SKM-1 treated with dmso at 0.1 percent for 144 hours (cell line): ENCODE results near the gene BTN3A1.
A peak's percentile ranks its signal among the peaks of the same experiment; 100 is the strongest.
"Not testable (repeated sequence)": the region's sequence is repeated elsewhere in the genome, so short reads cannot be mapped to it uniquely, and the experiment has no call there.

ENCODE experiments used
- DNase-seq: peaks from one replicate; lab custom pipeline; 2025; ENCODE audit not compliant: unreplicated experiment; lab: John Stamatoyannopoulos, UW

Gene BTN3A1

DNA sequence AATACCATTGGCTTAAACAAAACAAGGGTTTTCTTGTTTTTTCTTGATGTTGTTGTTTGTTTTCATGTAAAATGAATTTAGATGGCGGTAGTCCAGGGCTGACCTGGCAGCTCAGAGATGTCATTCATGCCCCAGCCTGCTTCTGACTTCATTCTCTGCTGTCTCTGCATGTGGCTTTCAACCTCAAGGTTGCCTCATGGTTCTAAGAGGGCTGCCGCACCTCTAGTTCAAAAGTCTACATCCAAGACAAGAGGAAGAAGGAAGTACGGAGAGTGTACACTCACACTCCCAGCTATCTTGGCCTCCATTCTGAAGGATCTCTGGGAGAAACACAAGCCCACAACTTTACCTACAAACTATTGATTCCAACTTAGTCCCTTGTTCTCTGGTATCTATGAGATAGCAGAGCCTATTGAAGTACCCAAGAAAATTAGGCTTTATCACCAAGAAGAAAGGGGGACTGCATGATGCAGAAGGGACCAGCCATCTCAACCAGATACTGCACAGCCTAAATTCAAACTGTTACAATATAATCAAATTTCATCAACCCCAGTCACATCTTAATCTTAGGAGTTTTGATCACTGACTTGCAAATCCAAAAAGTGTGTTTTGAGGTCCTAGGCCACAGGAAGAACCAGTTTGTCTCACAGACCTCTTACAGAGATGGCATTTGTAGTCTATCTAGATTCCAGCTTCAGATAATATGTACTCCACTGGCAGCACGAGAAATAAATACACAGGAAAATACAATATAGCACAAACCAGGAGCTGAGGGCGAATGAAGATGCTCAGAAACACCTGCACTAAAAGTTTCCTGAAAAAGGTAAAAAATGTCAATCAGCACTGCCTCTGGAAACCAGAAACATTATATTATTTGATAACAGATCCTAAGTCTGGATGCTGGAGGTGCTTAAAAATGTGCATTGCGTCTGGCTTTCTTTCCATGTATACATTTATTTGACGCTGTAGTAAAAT, 37.4 kb downstream of the BTN3A1 start:
- DNase-seq = peak; percentile 21

DNA sequence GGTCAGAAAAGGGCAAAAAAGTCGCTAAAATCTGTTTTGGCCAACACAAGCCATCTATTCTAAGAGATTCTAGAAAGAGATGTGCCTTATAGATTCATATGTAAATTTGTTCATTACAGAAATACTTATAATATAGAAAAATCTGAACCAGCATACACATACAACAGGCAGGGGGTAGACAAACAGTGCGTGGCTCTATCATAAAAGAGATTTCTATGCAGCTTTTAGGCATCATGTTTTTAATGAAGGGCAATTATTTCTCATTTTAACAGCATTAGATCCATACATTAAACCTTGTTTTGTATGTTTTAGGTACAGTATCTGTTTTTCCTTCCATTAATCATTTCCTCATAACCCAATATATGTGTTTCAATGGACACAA, 38.9 kb downstream of the BTN3A1 start:
- DNase-seq = no peak

DNA sequence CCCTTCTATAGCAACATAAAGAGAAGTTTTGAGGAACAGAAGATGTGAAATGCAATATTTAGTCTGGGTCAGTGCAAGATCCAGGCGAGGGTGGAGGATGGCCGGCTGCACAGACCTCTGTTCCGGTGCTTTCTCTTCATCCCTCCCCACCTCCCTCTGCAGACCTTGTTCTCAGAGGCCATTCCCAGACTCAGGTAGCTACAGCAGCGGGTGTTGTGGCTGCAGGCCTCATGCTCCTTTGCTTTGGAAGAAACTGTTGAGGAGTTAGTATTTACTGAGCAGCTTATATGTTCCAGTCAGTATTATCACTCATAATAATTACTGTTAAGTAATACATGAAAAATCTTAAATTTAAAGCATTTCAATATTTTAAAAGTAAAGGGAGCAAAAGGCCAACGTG, 39.9 kb downstream of the BTN3A1 start:
- no peak for DNase-seq

DNA sequence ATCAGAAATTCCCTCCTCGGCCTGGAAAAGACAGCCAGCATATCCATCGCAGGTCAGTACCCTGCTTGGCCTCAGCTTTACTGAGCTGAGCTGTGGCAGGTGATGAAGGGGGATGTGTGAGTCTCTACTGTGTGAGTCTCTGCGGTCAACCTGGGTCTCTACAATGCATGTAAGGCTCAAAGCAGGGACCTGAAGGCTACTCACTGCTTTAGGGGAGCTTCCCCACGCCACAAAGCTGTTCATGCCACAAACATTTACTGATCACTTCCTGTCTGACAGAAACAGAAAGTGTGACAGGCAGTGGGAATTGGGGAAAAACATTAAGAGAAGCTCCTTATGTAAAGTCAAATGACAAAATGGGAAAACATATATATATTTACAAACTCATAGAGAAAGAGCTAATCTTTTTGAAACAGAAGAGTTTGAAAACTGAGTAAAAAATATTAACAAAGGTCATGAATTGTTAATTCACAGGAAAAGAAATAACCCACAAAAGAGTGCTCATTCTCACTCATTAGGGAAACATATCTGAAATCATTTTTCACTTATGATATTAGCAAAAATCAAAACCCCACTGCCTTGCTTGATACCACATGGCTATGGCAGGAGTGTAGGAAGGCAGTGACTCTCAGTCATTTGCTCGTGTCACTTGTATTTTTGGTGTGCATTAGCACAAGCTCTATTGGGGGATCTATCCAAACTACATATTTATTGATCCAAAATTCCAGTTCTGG, 44.0 kb downstream of the BTN3A1 start:
- no peak for DNase-seq

DNA sequence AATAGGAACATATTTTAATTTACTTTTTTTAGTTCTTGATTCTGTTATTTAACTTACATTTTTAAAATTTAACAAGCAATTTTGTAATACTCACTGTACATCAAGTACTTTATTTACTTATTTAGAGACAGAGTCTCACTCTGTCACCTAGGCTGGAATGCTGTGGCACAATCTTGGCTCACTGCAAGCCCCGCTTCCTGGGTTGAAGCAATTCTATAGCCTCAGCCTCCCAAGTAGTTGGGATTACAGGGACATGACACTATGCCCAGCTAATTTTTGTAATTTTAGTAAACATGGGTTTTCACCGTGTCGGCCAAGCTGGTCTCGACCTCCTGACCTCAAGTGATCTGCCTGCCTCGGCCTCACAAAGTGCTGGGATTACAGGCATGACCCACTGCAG, 45.2 kb downstream of the BTN3A1 start:
- no peak for DNase-seq

DNA sequence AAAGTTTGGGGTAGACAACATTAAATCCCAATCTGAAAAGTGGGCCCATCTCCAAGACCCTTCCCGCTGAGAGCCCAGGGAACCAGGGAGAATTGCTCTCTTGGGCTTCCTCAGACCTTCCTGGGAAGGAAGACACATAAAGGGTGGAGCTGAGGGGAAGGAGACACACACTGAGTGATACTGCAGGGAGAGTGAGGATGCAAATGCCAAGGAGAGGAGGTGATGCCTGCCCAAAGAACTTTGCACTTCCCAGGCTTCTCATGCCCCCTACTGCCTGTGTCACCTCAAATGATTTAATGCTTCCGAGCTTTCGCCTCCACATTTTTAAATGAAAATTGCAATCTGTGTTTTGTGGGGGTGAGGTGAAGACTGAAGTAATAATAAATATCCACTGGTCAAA, 48.2 kb downstream of the BTN3A1 start:
- DNase-seq = no peak

DNA sequence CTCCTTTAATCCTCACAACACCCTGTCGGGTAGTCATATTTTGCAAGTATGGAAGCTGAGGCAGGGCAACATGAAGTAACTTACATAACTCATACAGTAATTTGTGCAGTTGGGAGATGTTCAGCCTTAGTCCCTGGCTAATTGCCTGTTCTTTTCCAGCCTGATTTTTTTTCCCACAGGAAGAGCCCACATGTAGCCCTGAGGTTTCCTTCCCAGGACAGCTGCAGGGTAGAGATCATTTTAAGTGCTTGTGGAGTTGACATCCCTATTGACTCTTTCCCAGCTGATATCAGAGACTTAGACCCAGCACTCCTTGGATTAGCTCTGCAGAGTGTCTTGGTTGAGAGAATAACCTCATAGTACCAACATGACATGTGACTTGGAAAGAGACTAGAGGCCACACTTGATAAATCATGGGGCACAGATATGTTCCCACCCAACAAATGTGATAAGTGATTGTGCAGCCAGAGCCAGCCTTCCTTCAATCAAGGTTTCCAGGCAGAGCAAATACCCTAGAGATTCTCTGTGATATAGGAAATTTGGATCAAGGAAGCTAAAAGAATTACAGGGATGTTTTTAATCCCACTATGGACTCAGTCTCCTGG, 50.7 kb downstream of the BTN3A1 start:
- DNase-seq = no peak

DNA sequence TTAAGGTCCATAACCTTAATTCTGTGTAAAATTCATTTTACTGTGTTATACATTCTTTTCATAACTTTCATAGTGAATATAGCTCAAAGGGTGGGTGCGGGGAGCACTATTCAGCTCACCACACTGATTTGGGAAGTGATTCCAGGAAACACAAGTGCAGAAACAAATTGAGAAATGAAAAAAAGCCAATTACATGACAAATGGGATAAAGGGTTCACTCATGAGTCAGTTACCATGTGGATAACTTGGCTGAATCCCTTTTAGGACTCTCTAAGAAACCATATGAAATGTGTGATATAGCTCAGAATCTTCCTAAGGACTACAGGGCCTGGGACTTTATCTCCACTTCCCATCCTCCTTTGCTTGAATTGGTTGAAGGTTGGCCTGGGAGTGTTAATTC, 52.6 kb downstream of the BTN3A1 start:
- DNase-seq = no peak

DNA sequence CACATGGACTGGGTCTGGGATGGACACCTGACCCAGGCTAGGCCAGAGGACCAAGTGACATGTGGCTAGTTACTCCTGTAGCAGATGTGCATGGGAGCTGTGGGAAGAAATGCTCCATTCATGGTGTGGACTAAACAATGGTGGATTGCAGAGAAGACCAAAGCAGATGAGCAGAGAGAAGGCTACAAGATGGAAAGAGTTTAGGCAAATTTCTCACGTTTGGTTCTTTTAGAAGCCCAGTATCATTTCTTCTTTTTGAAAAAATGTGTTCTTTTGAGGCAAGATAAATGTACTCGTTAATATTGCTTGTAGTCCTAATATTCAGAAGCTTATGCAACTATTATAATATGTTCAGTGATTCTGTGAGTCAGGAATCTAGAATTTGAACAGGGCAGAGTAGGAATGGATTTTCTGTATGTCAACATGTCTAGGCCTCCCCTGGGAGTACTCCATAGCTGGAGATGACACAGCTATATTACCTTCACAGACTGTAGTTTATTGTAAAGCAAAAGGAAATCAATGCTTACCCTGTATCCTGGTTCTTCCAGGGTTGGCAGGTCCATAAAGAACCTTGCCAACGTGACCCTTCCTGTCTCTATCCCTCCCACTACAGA, 53.4 kb downstream of the BTN3A1 start:
- no peak for DNase-seq

DNA sequence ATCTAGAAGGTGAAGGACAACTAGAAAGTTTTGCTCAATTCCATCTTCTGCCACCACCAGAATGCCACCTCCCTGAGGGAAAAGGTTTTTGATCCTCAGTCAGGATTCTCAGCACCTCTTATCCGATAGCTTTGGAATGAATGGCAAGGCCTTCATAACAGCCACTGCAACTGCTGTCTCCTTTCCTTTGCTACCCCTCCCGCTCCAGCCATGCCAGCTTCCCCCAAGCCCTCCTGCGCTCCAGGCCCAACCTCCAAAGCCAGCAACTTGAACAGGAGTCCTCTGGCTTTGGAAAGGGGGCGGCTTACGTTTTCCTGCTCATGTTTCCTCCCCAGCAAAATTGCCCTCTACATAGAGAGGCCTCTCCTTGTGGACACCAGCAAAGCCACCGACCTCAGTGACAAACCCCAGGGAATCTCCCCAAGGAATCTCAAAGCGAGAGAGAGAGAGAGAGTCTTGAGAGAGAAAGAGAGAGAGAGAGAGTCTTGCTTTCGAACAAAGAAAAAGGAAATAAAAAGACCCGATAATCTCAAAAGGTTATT, 55.3 kb downstream of the BTN3A1 start:
- DNase-seq = no peak

DNA sequence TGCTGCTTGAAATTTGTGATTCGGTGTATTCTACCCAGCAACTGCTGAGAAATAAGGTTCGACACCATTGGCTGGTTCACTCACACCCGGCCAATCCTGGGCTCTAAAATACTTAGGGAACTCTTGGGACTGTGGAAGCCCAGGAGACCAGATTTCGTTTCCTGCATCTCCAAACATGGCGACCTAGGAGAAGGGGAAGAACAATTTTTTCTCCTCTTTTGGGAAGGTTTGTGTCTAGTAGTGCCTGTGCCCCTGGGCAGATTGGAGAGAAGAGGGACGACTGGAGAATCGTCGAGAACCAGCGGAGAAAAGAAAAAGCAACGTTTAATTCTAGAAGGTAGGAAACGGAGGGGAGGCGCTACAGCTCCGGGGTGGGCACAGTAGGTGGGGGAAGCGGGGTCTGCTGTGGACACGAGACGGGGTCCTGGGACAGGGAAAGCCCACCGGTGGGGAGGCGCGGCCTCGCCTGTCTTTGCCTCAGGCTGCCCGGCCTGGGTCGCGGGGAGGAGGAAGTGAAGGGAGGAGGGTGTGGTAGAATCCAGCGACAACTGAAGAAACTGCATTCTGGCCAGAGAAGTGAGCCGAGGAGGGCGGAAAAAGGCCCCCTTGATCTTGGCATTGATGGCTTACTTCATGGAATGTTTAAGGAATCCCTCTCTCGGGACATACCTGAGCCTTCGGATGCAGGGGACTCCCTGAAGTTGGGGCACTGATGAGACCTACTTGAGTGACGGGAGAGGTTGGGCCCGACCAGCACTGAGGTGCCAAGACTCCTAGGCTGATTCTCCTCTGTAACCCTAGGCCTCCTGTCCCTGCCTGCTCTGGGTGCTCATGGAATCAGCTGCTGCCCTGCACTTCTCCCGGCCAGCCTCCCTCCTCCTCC, 56.0 kb downstream of the BTN3A1 start, which contains the start of gene BTN2A1:
TSS of gene BTN2A1 (plus strand) at position 150 of the 883 bp plus-strand sequence. CDS start at position 832, 682 bp downstream.
- peak; percentile 87 for DNase-seq

DNA sequence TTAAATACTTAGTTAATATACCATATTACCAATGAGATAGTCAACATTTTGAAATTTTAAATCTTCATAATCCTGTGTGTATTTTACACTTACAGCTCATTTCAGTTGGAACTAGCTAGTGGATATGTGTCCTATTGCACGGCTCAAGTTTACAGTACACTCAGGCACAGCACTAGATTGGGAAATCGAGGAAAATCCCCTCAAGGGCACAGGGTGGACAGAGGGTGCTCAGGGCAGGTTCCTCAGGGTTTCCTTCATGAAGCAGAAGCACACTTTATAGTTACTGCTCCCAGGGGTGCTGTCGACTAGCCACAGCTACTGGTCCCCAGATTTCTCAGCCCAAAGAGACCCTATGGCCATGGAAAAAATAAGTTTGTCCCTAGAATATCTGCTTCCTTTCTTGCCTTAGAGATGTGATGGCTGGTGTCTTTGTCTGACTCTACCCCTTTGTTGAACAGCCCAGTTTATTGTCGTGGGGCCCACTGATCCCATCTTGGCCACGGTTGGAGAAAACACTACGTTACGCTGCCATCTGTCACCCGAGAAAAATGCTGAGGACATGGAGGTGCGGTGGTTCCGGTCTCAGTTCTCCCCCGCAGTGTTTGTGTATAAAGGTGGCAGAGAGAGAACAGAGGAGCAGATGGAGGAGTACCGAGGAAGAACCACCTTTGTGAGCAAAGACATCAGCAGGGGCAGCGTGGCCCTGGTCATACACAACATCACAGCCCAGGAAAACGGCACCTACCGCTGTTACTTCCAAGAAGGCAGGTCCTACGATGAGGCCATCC, 57.1 kb downstream of the BTN3A1 start:
- no peak for DNase-seq

DNA sequence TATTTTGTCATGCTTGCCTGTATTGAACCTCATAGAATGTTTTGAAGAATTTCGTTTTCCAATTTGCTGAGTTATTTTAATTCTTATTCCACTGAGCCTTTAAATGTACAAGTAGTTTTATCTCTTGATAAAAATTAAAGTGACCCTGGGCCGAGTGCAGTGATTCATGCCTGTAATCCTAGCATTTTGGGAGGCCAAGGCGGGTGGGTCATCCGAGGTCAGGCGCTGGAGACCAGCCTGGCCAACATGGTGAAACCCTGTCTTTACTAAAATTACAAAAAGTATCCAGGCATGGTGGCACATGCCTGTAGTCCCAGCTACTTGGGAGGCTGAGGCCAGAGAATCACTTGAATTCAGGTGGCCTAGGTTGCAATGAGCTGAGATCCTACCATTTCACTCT, 59.3 kb downstream of the BTN3A1 start:
- not testable (repeated sequence) for DNase-seq

DNA sequence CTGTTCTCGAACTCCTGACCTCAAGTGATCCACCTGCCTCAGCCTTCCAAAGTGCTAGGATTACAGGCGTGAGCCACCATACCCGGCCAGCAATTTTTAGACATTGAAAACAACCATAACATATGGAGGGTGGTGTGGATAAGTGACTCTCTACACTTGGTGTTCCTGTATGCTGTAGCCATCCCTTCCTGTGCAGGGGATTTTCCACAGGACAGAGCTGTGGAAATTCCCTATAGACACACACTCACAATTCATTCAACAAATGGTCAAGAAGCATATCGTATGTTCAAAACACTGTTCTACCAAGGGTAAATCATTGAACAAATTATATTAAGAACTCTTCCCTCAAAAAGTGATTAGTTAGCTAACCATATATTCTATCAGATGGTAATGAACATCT, 61.9 kb downstream of the BTN3A1 start:
- no peak for DNase-seq

DNA sequence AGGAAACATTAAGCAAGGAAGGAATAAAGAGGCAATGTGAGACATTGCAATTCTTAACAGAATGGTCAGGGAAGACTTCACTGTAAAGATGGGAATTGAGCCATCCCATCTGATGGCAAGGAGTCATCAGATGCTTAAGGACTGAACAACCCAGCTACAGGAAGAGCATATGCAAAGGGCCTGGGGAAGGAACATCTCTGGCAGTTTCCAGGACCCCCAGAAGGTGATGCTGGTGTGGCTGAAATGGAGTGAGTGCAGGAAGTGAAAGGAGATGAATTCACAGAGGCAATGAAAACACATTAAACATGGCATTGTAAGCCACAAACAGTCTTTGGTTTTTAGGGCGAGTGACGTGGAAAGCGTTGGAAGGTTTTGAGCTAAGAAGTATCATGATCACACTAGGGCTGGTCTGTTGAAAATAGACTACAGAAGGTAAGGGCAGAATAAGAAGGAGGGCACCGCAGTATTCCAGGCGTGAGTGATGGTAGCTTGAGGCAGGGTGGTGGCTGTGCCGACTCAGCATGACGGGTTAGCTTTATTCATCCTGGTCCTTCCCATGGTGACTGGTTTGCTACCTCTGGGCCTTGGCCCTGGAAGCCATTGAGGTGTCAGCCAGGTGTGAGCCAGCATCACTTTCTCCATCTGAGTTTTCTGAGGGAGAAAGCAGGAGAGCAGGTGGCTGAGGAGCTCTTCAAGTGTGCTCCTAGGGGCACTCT, 62.5 kb downstream of the BTN3A1 start:
- DNase-seq = no peak
